Activated gamma-delta T cell (primary cell): ENCODE measurements around the gene IQCK.

Source experiments
- DNase-seq: peaks from one replicate; lab custom pipeline; 2025; lab: John Stamatoyannopoulos, UW

The IQCK gene

DNA sequence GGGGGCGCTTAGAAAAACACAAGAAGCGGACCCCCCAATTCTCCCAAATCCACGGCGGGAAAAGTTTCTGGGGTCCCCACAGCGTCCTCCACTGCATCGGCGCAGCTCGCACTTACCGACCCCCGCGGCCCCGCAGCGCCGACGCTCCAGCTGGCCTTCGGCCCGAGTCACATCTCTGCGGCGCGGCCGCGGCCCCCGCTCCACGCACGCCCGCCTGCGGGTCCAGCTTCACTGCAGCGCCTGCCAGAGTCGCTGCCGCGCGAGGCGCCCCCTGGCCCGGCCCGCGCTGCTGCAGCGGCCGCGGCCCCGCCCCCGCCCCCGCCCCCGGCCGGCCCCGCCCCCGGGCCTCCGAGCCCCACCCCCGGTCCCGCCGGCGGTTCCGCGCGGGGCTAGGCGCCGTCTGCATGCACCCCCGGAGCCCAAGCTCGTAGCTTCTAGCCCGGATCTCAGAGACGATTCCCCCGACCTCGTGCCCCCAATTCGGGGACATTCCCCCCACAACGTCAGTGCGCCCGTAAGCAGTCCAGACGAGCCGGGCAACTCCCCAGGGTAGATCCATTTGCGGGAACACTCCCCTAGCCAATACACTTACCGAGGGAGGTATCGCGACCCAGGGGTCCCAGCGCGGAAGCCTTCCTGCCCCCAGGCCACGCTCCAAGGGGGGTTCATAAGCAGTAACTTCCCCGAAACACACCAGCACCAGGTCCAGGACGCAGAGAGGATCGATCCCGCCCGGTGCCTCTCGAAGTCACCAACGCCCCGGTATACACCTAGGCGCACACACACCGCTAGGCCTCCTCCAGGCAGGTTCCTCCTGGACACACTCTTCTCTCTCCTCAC lies 166.8 kb downstream of the IQCK start, which contains the start of gene GPRC5B:
Gene GPRC5B, minus strand, starts transcription at position 238 of the 840 bp plus-strand sequence. CDS start 12,003 bp downstream, outside the sequence.
- peak; percentile 31 for DNase-seq

GRCh38 chr16:19885451-19886072 lies 167.5 kb downstream of the IQCK start:
- DNase-seq: no peak

GRCh38 chr16:19886073-19886941 lies 168.2 kb downstream of the IQCK start:
- no peak for DNase-seq

GRCh38 chr16:19888834-19889233 lies 170.8 kb downstream of the IQCK start:
- no peak for DNase-seq

GRCh38 chr16:19890901-19891300 lies 172.8 kb downstream of the IQCK start:
- no peak for DNase-seq

DNA sequence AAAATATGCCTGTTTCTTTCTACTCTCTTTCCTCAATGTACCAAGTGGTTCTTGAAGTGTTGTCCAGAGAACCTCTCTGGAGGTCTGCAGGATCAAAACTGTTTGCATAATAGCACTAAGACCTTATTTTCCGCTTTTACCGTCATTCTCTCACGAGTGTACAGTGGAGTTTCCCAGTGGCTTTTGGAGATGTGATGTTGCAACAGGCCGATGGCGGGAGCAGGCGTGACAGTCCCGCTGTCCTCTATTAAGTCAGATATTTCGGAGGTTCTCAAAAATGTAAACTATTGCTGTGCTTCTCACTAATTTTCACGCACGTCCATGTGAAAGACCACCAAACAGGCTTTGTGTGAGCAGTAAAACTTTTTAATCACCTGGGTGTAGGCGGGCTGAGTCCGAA lies 174.8 kb downstream of the IQCK start:
- no peak for DNase-seq

DNA sequence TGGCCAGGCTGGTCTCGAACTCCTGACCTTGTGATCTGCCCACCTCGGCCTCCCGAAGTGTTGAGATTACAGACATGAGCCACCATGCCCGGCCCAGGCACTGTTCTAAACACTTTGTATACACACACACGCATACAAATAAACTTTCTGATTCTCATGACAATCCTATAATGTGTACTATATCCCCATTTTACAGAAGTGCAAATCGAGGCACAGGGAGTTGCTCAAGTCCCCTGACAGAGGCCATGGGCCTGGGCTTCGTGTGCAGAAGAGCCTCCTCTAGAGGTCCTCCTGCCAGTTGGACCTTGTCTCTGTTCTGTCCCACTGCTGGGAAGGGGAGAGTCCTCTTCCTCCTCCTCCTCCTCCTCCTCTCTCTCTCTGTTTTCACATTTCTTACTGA lies 176.5 kb downstream of the IQCK start:
- DNase-seq: no peak

GRCh38 chr16:19896951-19897350 lies 178.9 kb downstream of the IQCK start:
- DNase-seq: no peak

DNA sequence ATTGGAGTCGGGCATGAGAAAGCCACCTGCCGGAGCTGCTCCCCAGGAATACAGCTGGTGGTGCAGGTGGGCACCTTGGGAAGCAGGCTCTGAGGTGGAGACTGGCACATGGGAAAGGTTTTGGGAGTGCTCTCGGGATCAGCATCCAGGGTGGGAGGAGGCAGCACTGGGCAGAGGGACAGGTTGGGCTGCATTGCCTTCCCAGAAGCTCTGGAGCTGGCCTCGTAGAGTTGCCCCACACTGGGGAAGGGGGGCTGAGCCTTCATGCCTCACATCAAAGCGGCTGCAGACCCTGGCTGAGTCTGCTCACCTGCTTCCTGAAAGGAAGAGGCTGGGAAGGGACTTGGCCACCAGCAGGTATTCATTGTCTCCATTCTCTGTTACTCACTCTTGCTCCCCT lies 180.1 kb downstream of the IQCK start:
- DNase-seq: no peak

- no peak for DNase-seq
These were observed 181.0 kb downstream of the IQCK start for GRCh38 chr16:19898924-19899604.

DNA sequence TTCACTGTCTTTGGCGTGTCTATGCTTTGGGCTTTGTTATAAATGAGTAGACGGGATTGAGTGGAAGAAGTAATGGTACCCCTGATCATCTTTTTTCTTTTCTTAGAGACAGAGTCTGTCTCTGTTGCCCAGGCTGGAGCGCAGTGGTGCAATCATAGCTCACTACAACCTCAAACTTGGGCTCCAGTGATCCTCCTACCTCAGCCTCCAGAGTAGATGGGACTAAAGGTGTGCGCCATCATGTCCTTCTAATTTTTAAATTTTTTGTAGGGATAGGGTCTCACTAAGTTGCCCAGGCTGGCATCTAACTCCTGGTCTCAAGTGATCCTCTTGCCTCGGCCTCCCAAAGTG lies 181.5 kb downstream of the IQCK start:
- no peak for DNase-seq

DNA sequence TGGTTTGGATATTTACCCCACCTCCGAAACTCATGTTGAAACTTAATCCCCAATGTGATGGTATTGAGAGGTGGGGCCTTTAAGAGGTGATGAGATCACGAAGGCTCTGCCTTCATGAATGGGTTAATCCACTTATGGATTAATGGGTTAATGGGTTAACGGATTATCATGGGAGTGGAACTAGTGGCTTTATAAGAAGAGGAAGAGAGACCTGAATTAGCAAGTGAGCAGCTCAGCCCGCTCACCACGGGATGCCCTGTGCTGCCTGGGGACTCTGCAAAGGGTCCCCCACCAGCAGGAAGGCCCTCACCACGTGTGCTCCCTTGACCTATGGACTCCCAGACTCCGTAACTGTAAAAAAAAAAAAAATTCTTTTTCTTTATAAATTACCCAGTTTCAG lies 183.1 kb downstream of the IQCK start:
- no peak for DNase-seq

DNA sequence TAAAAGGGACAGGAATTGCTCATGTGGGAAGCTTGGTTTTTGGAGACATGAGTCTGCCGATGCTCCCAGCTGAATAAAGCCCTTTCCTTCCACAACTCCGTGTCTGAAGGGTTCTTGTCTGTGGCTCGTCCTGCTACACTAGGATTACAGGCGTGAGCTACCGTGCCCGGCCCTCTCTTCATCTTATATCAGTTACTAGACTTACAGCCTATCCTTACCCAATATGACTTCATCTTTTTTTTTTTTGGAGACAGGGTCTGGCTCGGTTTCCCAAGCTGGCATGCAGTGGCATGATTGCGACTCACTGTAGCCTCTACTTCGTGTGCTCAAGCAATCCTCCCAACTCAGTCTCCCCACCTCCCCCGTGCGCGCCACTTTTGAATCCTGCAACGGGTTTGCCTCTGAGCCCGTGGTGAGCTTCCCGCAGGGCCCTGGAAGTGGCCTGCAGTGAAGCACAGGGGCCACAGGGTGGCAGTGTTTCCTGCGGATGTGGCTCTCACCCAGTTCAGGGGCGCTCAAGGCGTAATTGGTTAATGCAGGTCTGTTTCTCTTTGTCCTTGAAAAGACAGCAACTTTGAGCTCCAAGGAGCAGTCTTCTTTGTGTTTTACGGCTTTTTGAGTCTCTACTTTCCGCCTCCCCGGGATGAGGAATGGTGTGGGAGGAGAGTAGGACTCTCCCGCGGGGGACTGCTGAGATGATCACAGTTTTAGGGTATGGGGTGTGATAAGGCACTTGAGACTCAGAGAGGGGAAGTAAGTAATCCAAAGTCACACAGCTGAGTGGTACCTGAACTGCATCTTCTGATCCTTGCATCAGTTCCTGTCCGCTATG lies 189.3 kb downstream of the IQCK start:
- DNase-seq: peak; percentile 20
